HCT116 (cell line): ENCODE data around the gene ARSB. TPM values are rescaled to one million over a fixed set of nuclear protein-coding genes. Genes with fewer than 3 reads are reported as not detected.

Experiments used
- ATAC-seq: fragments of 200-7000 bp; cut with Tn5 transposase; 2 replicates; pipeline ENCODE4 v1.9.1; 2020; ENCODE audit warnings: mild to moderate bottlenecking, moderate library complexity
- BruUV-seq: library from RNA; stranded (reverse); fragments of 400-500 nt; replicated peaks from 2 replicates; lab custom pipeline; 2021; lab: Mats Ljungman, UMichigan
- CTCF ChIA-PET: fragments of 300-600 bp; sonication (Branson Sonifier 250); formaldehyde crosslinking; loops from one replicate; lab custom pipeline; 2021; ENCODE audit warnings: antibody characterized with exemption; lab: Charles Lee
- POLR2A ChIA-PET: fragments of 300-600, 350-600 bp; sonication (Branson Sonifier 250); formaldehyde crosslinking; loops from one replicate; lab custom pipeline; 2021; ENCODE audit warnings: antibody characterized with exemption; lab: Charles Lee
- RAD21 ChIA-PET, 2 experiments: fragments of 300-600 bp; sonication (Branson Sonifier 250); formaldehyde crosslinking; loops; one replicate each; lab custom pipeline; 2023; ENCODE audit warnings: low total read pairs in 2 of 2; ENCODE audit not compliant: uncharacterized antibody in 2 of 2, unreplicated experiment in 2 of 2, low non-redundant PET in 1 of 2; lab: Charles Lee
- DNase-seq: peaks from one replicate; pipeline ENCODE4 v3.0.0-alpha.2; 2010; ENCODE audit warnings: low read depth, low spot score
- H2AFZ ChIP-seq: fragments of 200-600 bp; shearing (Covaris generic), sonication (generic); 2 replicates; pipeline ENCODE4 v1.6.1; 2017; ENCODE audit warnings: low read depth, mixed run types, mixed read lengths, antibody characterized with exemption, low read length; ENCODE audit not compliant: poor library complexity, severe bottlenecking
- H3K27ac ChIP-seq: 2 replicates; pipeline ENCODE4 v1.5.1; 2012; ENCODE audit warnings: low read depth, low read length
- H3K27me3 ChIP-seq: fragments of 200-600 bp; sonication (generic); 2 replicates; pipeline ENCODE4 v1.6.1; 2016; ENCODE audit warnings: mixed run types, low read length, mixed read lengths; ENCODE audit not compliant: insufficient read depth
- H3K36me3 ChIP-seq, 2 experiments: fragments of 200-500 bp in 1 of 2; fragments of 200-600 bp in 1 of 2; sonication (Bioruptor generic) in 1 of 2; sonication (generic) in 1 of 2; 2 replicates each; pipeline versions ENCODE4 v1.5.1 to v1.6.1; 2014 to 2016; ENCODE audit warnings: low read length in 2 of 2, inconsistent platforms in 1 of 2, mixed read lengths in 1 of 2, mixed run types in 1 of 2; ENCODE audit not compliant: insufficient read depth in 2 of 2, control insufficient read depth in 1 of 2
- H3K4me1 ChIP-seq, 2 experiments: fragments of 200-600 bp in 1 of 2; sonication (generic) in 1 of 2; 2 replicates each; pipeline versions ENCODE4 v1.5.1 to v1.6.1; 2012 to 2017; ENCODE audit warnings: low read length in 2 of 2, inconsistent platforms in 1 of 2, mild to moderate bottlenecking in 1 of 2, mixed read lengths in 1 of 2, mixed run types in 1 of 2, moderate library complexity in 1 of 2; ENCODE audit not compliant: insufficient read depth in 2 of 2, control insufficient read depth in 1 of 2
- H3K4me2 ChIP-seq: fragments of 200-600 bp; sonication (generic); 2 replicates; pipeline ENCODE4 v1.6.1; 2017; ENCODE audit warnings: mixed run types, low read length, mixed read lengths
- H3K4me3 ChIP-seq, 2 experiments: fragments of 200-600 bp in 1 of 2; sonication (generic) in 1 of 2; replicated peaks in 1 of 2; 2 replicates each; pipeline ENCODE4 v1.5.1; 2011 to 2016; ENCODE audit warnings: low read length in 2 of 2, control low read depth in 1 of 2, low read depth in 1 of 2, mild to moderate bottlenecking in 1 of 2, mixed read lengths in 1 of 2, mixed run types in 1 of 2
- H3K79me2 ChIP-seq: fragments of 200-600 bp; sonication (generic); 2 replicates; pipeline ENCODE4 v1.6.1; 2017; ENCODE audit warnings: mild to moderate bottlenecking, mixed run types, low read length, moderate library complexity, mixed read lengths; ENCODE audit not compliant: insufficient read depth
- H3K9ac ChIP-seq: fragments of 200-600 bp; sonication (generic); 2 replicates; pipeline ENCODE4 v1.6.1; 2016; ENCODE audit warnings: low read length, mixed read lengths
- H3K9me2 ChIP-seq: fragments of 200-600 bp; sonication (generic), shearing (Covaris generic); 2 replicates; pipeline ENCODE4 v1.6.1; 2017; ENCODE audit warnings: mixed run types, mild to moderate bottlenecking, moderate library complexity; ENCODE audit not compliant: insufficient read depth
- H3K9me3 ChIP-seq, 2 experiments: fragments of 200-500 bp in 1 of 2; fragments of 200-600 bp in 1 of 2; sonication (Bioruptor generic) in 1 of 2; sonication (generic) in 1 of 2; 2 replicates each; pipeline ENCODE4 v1.6.1; 2014 to 2017; ENCODE audit warnings: low read length in 2 of 2, mixed read lengths in 2 of 2, inconsistent platforms in 1 of 2, low read depth in 1 of 2, mild to moderate bottlenecking in 1 of 2, mixed run types in 1 of 2, moderate library complexity in 1 of 2; ENCODE audit not compliant: control insufficient read depth in 1 of 2, insufficient read depth in 1 of 2
- H4K20me1 ChIP-seq: fragments of 200-600 bp; sonication (generic), shearing (Covaris generic); 2 replicates; pipeline ENCODE4 v1.6.1; 2017; ENCODE audit warnings: mixed run types, mild to moderate bottlenecking, moderate library complexity; ENCODE audit not compliant: insufficient read depth
- CEBPB ChIP-seq: IDR thresholded peaks from 2 replicates; pipeline ENCODE4 v1.6.1; 2012; ENCODE audit warnings: low read depth
- EZH2 ChIP-seq: fragments of 200-600 bp; sonication (generic); IDR thresholded peaks from 2 replicates; pipeline ENCODE4 v1.6.1; 2017; ENCODE audit warnings: antibody characterized with exemption, mixed run types
- EZH2phosphoT487 ChIP-seq: fragments of 200-600 bp; IDR thresholded peaks from 2 replicates; pipeline ENCODE4 v1.6.1; 2018; ENCODE audit warnings: antibody characterized with exemption, borderline replicate concordance
- FOSL1 ChIP-seq: IDR thresholded peaks from 2 replicates; pipeline ENCODE4 v1.6.1; 2012; ENCODE audit warnings: low read depth
- JUND ChIP-seq: IDR thresholded peaks from 2 replicates; pipeline ENCODE4 v1.6.1; 2012
- POLR2A ChIP-seq: IDR thresholded peaks from 2 replicates; pipeline ENCODE4 v1.7.0; 2011; ENCODE audit warnings: borderline replicate concordance; ENCODE audit not compliant: insufficient read depth, insufficient read length; ENCODE audit errors: extremely low read depth
- POLR2AphosphoS5 ChIP-seq: IDR thresholded peaks from 2 replicates; pipeline ENCODE4 v1.6.1; 2011; ENCODE audit warnings: mild to moderate bottlenecking, low read depth, low read length, moderate library complexity
- RAD21 ChIP-seq: IDR thresholded peaks from 2 replicates; pipeline ENCODE4 v1.6.1; 2012; ENCODE audit warnings: low read depth, mild to moderate bottlenecking
- SIN3A ChIP-seq: IDR thresholded peaks from 2 replicates; pipeline ENCODE4 v1.6.1; 2012; ENCODE audit warnings: low read depth
- SP1 ChIP-seq: IDR thresholded peaks from 2 replicates; pipeline ENCODE4 v1.6.1; 2012; ENCODE audit warnings: low read depth
- SRF ChIP-seq: IDR thresholded peaks from 2 replicates; pipeline ENCODE4 v1.6.1; 2012; ENCODE audit warnings: low read depth
- TCF7L2 ChIP-seq: IDR thresholded peaks from 2 replicates; pipeline ENCODE4 v1.7.0; 2011; ENCODE audit warnings: borderline replicate concordance, inconsistent platforms; ENCODE audit not compliant: insufficient read depth, insufficient read length; ENCODE audit errors: extremely low read depth
- YY1 ChIP-seq: IDR thresholded peaks from 2 replicates; pipeline ENCODE4 v1.6.1; 2011; ENCODE audit warnings: low read length, low read depth, moderate library complexity, mild to moderate bottlenecking; ENCODE audit not compliant: insufficient replicate concordance; ENCODE audit errors: extremely low read depth
- ZFX ChIP-seq: fragments of 450-650 bp; IDR thresholded peaks from 2 replicates; pipeline ENCODE4 v1.6.1; 2017
- ZNF274 ChIP-seq: fragments of 200-500 bp; sonication (Bioruptor generic); IDR thresholded peaks from 2 replicates; pipeline ENCODE4 v1.6.1; 2014; ENCODE audit warnings: mild to moderate bottlenecking, low read depth, low read length, inconsistent platforms
- intact Hi-C: fragments of 100-400 bp; cut with micrococcal nuclease; formaldehyde crosslinking; loops from 2 replicates; pipeline ENCODE4 v1.10.0; 2022
- total RNA-seq: library from RNA; stranded (reverse); gene quantifications from one replicate; pipeline ENCODE4 v1.2.1, GENCODE V29; 2021; ENCODE audit not compliant: unreplicated experiment
- TF ChIP-seq, protein P1 (sequence below): IDR thresholded peaks from 2 replicates; pipeline ENCODE4 v1.6.1; 2012
- TF ChIP-seq, protein P2 (sequence below): IDR thresholded peaks from 2 replicates; pipeline ENCODE4 v1.6.1; 2012; ENCODE audit warnings: low read depth
- TF ChIP-seq, protein P3 (sequence below), 3 experiments: fragments of 200-600 bp in 1 of 3; sonication (generic) in 1 of 3; IDR thresholded peaks in 2 of 3; conservative IDR thresholded peaks in 1 of 3; 2 replicates each; pipeline ENCODE4 v1.5.1; 2012 to 2017; ENCODE audit warnings: low read depth in 2 of 3, low read length in 2 of 3, antibody characterized with exemption in 1 of 3, borderline replicate concordance in 1 of 3, control low read depth in 1 of 3, mild to moderate bottlenecking in 1 of 3, mixed read lengths in 1 of 3, mixed run types in 1 of 3, moderate library complexity in 1 of 3; ENCODE audit not compliant: insufficient read depth in 1 of 3

Gene ARSB
- total RNA-seq, 1 experiment from 2014 or later, result 4.8 TPM

DNA sequence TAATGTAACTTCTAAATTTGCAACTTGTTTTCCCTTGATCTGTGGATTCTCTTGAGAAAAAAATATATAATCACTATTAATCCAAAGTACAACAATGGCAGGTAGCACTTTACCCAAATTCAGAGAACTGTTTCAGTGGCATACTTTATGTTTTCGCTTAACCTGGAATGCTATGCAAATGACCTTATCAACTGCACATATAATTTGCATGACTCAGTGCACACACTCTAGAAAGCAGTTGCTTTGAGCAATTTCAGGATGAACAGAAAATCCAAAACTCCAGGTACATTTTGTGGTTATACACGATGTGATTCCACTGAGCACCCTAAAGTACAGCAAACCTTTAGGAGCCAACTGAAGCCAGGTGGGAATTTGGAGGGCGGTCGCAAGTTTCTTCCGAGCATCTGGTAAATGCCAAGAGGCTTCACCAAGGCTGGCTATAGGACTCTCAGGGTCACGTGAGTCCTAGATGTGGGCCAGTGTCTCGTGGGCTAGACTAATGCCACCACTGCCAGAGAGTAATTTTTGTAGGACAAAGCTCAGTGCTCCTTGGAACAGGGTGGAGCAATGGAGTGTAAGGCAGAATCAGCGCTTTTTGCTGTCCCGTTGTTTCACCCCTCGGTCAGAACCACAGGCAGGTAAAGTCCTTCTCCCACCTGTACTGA is 47.1 kb upstream of the ARSB start:
- H4K20me1 ChIP-seq, result no peaks in the 10 kb centered on the region
- H3K9me3 ChIP-seq, result no peaks in the 10 kb centered on the region
- H2AFZ ChIP-seq, result no peak overlapping the region
- H3K27me3 ChIP-seq, result no peaks in the 10 kb centered on the region
- no peak for DNase-seq
- ChIA-PET RAD21 (no interaction called here), POLR2A (no interaction called here), CTCF (no interaction called here)
- no peak overlapping the region for H3K27ac ChIP-seq
- no peak for ATAC-seq
- H3K9ac ChIP-seq, result no peak overlapping the region
- H3K4me2 ChIP-seq, result no peak overlapping the region
- intact Hi-C loops, result no loop called here
- H3K36me3 ChIP-seq, result no peaks in the 10 kb centered on the region
- no peaks in the 10 kb centered on the region for H3K79me2 ChIP-seq
- H3K9me2 ChIP-seq, result no peaks in the 10 kb centered on the region
- H3K4me1 ChIP-seq, result no peaks in the 10 kb centered on the region
- BruUV-seq, result no TSS peak
- H3K4me3 ChIP-seq, result no peak overlapping the region
- no peak for TF ChIP-seq YY1
- no peak for TF ChIP-seq JUND
- no peak for TF ChIP-seq POLR2AphosphoS5
- no peak for TF ChIP-seq TCF7L2
- no peak for TF ChIP-seq ZFX
- TF ChIP-seq EZH2, result no peak
- TF ChIP-seq, protein P1, sequence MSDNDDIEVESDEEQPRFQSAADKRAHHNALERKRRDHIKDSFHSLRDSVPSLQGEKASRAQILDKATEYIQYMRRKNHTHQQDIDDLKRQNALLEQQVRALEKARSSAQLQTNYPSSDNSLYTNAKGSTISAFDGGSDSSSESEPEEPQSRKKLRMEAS, result no peak
- TF ChIP-seq, protein P2, sequence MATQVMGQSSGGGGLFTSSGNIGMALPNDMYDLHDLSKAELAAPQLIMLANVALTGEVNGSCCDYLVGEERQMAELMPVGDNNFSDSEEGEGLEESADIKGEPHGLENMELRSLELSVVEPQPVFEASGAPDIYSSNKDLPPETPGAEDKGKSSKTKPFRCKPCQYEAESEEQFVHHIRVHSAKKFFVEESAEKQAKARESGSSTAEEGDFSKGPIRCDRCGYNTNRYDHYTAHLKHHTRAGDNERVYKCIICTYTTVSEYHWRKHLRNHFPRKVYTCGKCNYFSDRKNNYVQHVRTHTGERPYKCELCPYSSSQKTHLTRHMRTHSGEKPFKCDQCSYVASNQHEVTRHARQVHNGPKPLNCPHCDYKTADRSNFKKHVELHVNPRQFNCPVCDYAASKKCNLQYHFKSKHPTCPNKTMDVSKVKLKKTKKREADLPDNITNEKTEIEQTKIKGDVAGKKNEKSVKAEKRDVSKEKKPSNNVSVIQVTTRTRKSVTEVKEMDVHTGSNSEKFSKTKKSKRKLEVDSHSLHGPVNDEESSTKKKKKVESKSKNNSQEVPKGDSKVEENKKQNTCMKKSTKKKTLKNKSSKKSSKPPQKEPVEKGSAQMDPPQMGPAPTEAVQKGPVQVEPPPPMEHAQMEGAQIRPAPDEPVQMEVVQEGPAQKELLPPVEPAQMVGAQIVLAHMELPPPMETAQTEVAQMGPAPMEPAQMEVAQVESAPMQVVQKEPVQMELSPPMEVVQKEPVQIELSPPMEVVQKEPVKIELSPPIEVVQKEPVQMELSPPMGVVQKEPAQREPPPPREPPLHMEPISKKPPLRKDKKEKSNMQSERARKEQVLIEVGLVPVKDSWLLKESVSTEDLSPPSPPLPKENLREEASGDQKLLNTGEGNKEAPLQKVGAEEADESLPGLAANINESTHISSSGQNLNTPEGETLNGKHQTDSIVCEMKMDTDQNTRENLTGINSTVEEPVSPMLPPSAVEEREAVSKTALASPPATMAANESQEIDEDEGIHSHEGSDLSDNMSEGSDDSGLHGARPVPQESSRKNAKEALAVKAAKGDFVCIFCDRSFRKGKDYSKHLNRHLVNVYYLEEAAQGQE, result no peak
- TF ChIP-seq SP1, result no peak
- no peak for TF ChIP-seq FOSL1
- no peak for TF ChIP-seq SRF
- TF ChIP-seq RAD21, result no peak
- no peak for TF ChIP-seq POLR2A
- no peak for TF ChIP-seq ZNF274
- no peak for TF ChIP-seq CEBPB
- TF ChIP-seq, protein P3, sequence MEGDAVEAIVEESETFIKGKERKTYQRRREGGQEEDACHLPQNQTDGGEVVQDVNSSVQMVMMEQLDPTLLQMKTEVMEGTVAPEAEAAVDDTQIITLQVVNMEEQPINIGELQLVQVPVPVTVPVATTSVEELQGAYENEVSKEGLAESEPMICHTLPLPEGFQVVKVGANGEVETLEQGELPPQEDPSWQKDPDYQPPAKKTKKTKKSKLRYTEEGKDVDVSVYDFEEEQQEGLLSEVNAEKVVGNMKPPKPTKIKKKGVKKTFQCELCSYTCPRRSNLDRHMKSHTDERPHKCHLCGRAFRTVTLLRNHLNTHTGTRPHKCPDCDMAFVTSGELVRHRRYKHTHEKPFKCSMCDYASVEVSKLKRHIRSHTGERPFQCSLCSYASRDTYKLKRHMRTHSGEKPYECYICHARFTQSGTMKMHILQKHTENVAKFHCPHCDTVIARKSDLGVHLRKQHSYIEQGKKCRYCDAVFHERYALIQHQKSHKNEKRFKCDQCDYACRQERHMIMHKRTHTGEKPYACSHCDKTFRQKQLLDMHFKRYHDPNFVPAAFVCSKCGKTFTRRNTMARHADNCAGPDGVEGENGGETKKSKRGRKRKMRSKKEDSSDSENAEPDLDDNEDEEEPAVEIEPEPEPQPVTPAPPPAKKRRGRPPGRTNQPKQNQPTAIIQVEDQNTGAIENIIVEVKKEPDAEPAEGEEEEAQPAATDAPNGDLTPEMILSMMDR (IDR thresholded peaks at IDR 0.05 in 2 of 3, conservative IDR thresholded peaks at IDR 0.05 in 1 of 3; ENCODE audit: borderline replicate concordance in 1 of 3, insufficient read depth in 1 of 3, low read depth in 2 of 3, low read length in 2 of 3), result no peak
- TF ChIP-seq SIN3A, result no peak
- TF ChIP-seq EZH2phosphoT487, result no peak
